GM10847 (cell line): ENCODE measurements around the gene TNNI3K.

Source experiments
- POLR2A ChIP-seq: IDR thresholded peaks from 2 replicates; pipeline ENCODE4 v1.6.1; 2011; ENCODE audit not compliant: insufficient read length; ENCODE audit errors: extremely low read depth

The TNNI3K gene

GRCh38 chr1:74356493-74356892, 121.3 kb downstream of the TNNI3K start:
- TF ChIP-seq POLR2A: no peak

GRCh38 chr1:74357150-74357549, 122.0 kb downstream of the TNNI3K start:
- TF ChIP-seq POLR2A: no peak

- no peak for TF ChIP-seq POLR2A
Observed at GRCh38 chr1:74357756-74358155, 122.6 kb downstream of the TNNI3K start.

- TF ChIP-seq POLR2A: no peak
Observed at GRCh38 chr1:74362691-74363090, 127.5 kb downstream of the TNNI3K start.

- no peak for TF ChIP-seq POLR2A
Observed at GRCh38 chr1:74363220-74363619, 128.0 kb downstream of the TNNI3K start.

- no peak for TF ChIP-seq POLR2A
Observed at GRCh38 chr1:74367175-74367813, 132.1 kb downstream of the TNNI3K start.

- TF ChIP-seq POLR2A: no peak
Observed at GRCh38 chr1:74368335-74368734, 133.1 kb downstream of the TNNI3K start.

GRCh38 chr1:74375376-74375775, 140.2 kb downstream of the TNNI3K start:
- TF ChIP-seq POLR2A: no peak

- no peak for TF ChIP-seq POLR2A
Observed at GRCh38 chr1:74380252-74380651, 145.1 kb downstream of the TNNI3K start.

- TF ChIP-seq POLR2A: no peak
Observed at GRCh38 chr1:74388855-74389254, 153.7 kb downstream of the TNNI3K start.

GRCh38 chr1:74392186-74392585, 157.0 kb downstream of the TNNI3K start:
- TF ChIP-seq POLR2A: no peak

GRCh38 chr1:74392840-74393239, 157.7 kb downstream of the TNNI3K start:
- no peak for TF ChIP-seq POLR2A

- TF ChIP-seq POLR2A: no peak
Observed at GRCh38 chr1:74395571-74395970, 160.4 kb downstream of the TNNI3K start.

- no peak for TF ChIP-seq POLR2A
Observed at GRCh38 chr1:74396462-74396861, 161.3 kb downstream of the TNNI3K start.

- no peak for TF ChIP-seq POLR2A
Observed at GRCh38 chr1:74396933-74397332, 161.7 kb downstream of the TNNI3K start.

- no peak for TF ChIP-seq POLR2A
Observed at GRCh38 chr1:74399249-74399648, 164.1 kb downstream of the TNNI3K start.

- no peak for TF ChIP-seq POLR2A
Observed at GRCh38 chr1:74402873-74403272, 167.7 kb downstream of the TNNI3K start.

GRCh38 chr1:74403606-74404005, 168.4 kb downstream of the TNNI3K start:
- TF ChIP-seq POLR2A: no peak

- no peak for TF ChIP-seq POLR2A
Observed at GRCh38 chr1:74406759-74407158, 171.6 kb downstream of the TNNI3K start.
